ENCODE results near the gene PCYT1A. TPM values are rescaled to one million over a fixed set of nuclear protein-coding genes. Genes with fewer than 3 reads are reported as not detected.

Gene PCYT1A
- polyA plus RNA-seq = 10 to 100 TPM; 19.4 to 38.3 (median 32.0) TPM

DNA sequence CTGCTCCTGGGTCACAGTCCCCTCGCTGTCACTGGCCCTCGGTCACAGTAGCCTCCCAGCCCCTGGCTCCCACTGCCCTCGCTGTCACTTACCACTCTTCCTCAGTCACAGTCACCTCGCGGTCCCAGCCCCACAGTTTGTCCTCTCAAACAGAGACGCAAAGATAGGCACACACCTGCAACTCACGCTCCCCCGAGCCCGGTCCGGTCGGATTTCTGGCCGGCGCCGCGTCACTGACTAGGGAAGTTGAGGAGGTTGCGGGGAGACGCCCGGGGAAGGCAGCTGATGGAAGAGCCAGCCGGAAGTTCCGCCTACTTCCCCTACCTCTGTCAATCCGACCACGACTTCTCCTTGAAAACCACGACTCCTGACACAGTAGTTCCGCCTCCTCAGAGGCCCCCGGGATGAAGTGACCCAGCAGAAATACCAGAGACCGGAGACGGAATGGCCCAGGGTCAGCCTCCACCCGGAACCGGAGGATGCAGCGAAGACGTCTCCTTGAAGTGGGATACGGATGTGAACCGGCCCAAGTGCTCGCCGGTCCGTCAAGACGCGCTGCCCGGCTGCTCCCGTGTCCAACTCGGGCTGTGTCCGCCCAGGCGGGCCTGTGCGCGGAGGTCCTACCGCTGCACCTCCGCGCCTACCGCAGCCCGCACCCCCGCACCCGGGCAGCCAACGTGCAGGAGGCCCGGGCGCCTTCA, at the start of gene PCYT1A:
TSS of gene PCYT1A (minus strand) at position 287 of the 701 bp plus-strand sequence. CDS start 17,195 bp downstream, outside the sequence.
- Mint-ChIP-seq H3K4me1 (peaks cover 49 to 52% of the 10 kb centered on the region in 2 donors), H3K27me3 (ENCODE audit: low read depth in 3 of 3) (peaks cover 0 to 14% (median 4%) of the 10 kb centered on the region in 3 donors), H3K4me3 (peak within 1 kb of the TSS; percentile 93 to 100 (median 97)), H3K9me3 (no peaks in the 10 kb centered on the region), H3K36me3 (peaks cover 0 to 3% (median 0%) of the 10 kb centered on the region in 3 donors), H3K27ac (peak within 1 kb of the TSS; percentile 97 to 99 (median 98))
- DNase-seq = peak; percentile 78 to 81 (median 79)

DNA sequence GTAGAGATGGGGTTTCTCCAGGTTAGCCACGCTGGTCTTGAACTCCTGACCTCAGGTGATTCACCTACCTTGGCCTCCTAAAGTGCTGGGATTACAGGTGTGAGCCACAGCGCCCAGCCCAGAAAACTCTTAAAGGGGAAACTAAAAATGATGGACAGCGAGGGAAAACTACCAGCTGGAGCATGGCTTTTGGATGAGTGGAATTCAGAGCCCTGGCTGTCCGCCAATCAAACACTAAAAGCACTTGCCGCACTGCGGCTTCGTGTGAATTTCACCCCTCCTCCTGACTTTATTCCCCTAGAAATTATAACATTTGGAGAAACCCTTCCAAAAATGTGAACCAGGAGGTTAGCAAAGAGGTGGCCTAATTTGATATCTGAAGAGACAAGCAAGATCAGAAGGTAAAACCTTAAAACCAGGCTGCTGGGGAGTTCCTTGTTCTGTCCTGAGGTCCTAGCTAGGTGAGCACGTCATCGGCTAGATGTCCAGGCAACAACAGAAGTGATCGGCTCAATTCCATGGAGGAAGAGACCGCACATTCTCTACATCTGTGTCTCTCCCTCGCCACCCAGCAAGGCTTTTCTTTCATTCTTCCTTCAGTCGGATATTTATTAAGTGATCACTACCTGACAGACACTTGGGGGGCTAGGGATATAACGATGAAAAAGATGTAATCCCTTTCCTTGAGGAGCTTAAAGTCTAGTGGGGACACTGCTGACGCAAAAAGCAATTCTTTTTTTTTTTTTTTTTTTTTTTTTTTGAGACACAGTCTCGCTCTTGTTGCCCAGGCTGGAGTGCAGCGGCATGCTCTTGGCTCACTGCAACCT, 49.0 kb upstream of the PCYT1A start:
- Mint-ChIP-seq H3K36me3 (no peaks in the 10 kb centered on the region), H3K27me3 (ENCODE audit: low read depth in 3 of 3) (peaks cover 0 to 11% (median 1%) of the 10 kb centered on the region in 3 donors), H3K4me3 (peak overlapping the region in 4 of 5 donors; percentile 69 to 94 (median 76)), H3K9me3 (no peaks in the 10 kb centered on the region), H3K27ac (peak overlapping the region in 5 of 6 donors; percentile 13 to 91 (median 45)), H3K4me1 (peaks cover 0 to 12% of the 10 kb centered on the region in 2 donors)
- no peak for DNase-seq

DNA sequence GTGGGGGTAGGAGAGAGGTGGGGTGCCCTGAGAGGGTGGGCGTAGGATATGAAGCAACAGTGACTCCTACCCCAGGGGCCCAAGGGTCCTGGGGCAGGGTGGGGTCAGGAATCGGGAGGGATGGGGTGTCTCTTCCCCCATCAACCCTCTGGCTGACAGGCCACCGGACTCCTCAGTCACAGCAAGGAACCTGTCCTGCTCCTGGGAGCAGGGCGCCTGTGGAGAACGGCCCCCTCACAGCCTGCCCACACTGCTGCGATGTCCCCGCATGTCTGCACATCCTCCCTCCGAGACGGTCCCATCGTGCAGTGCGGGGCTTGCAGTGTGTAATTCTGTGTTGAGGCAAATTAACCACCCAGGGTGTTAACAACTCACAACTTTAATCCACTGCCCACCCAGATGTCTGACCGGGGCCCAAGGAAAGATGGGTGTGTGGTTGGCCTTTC, 48.0 kb upstream of the PCYT1A start:
- H3K36me3 Mint-ChIP-seq = no peaks in the 10 kb centered on the region
- peak overlapping the region; percentile 52 to 84 (median 60) for H3K4me3 Mint-ChIP-seq
- peaks cover 0 to 12% of the 10 kb centered on the region in 2 donors for H3K4me1 Mint-ChIP-seq
- no peaks in the 10 kb centered on the region for H3K9me3 Mint-ChIP-seq
- peaks cover 0 to 11% (median 1%) of the 10 kb centered on the region in 3 donors for H3K27me3 Mint-ChIP-seq (ENCODE audit: low read depth in 3 of 3)
- H3K27ac Mint-ChIP-seq = peak overlapping the region in 4 of 6 donors; percentile 51 to 89 (median 76)
- DNase-seq = no peak

DNA sequence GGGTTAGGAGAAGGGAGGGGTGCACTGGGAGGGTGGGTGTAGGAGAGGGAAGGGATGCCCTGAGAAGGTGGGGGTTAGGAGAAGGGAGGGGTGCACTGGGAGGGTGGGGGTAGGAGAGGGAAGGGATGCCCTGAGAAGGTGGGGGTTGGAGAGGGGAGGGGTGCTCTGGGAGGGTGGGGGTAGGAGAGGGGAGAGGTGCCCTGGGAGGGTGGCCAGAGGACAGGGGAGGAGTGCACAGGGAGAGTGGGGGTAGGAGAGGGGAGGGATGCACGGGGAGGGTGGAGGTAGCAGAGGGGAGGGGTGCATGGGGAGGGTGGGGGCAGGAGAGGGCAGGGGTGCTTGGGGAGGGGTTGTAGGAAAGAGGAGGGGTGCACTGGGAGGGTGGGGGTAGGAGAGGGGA, 47.5 kb upstream of the PCYT1A start:
- H3K36me3 Mint-ChIP-seq = peaks cover 0 to 5% (median 0%) of the 10 kb centered on the region in 3 donors
- no peak overlapping the region for H3K27ac Mint-ChIP-seq
- no peaks in the 10 kb centered on the region for H3K9me3 Mint-ChIP-seq
- DNase-seq = no peak
- peaks cover 0 to 12% of the 10 kb centered on the region in 2 donors for H3K4me1 Mint-ChIP-seq
- H3K4me3 Mint-ChIP-seq = no peak overlapping the region
- peaks cover 0 to 11% (median 1%) of the 10 kb centered on the region in 3 donors for H3K27me3 Mint-ChIP-seq (ENCODE audit: low read depth in 3 of 3)

DNA sequence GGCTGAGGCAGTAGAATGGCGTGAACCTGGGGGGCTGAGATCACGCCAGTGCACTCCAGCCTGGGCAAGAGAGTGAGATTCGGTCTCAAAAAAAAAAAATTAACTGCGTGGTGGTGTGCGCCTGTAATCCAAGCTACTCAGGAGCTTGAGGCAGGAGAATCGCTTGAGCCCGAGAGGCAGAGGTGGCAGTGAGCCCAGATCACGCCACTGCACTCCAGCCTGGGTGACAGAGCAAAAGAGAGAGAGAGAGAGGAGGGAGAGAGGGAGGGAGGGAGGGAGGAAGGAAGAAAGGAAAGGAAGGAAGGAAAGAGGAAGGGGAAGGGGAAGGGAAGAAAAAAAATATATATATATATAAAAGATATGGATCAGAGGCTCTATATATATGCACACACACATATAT, 44.6 kb upstream of the PCYT1A start:
- H3K36me3 Mint-ChIP-seq = peaks cover 0 to 6% (median 0%) of the 10 kb centered on the region in 3 donors
- peaks cover 0 to 4% (median 0%) of the 10 kb centered on the region in 3 donors for H3K27me3 Mint-ChIP-seq (ENCODE audit: low read depth in 3 of 3)
- DNase-seq = no peak
- H3K9me3 Mint-ChIP-seq = no peaks in the 10 kb centered on the region
- H3K27ac Mint-ChIP-seq = no peak overlapping the region
- peaks cover 0 to 2% of the 10 kb centered on the region in 2 donors for H3K4me1 Mint-ChIP-seq
- no peak overlapping the region for H3K4me3 Mint-ChIP-seq

DNA sequence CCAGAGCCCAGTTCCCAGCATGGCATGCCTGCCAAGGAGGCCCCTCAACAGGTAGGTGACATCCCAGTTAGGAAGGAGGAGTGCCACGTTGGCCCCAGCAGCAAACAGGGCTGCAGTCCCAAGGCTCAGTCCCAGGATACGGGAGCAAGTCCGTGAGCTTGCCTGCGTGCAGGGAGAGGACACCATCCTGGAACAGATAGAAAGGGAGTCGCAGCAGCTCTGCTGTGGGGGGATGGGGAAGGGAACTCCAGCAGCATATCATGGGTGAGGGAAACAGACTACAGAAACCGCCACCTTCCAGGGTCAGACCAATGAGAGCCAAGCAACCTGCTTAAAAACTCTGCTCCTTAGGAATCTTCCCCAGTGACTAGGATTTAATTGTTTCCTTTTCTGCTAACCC, 39.9 kb upstream of the PCYT1A start:
- Mint-ChIP-seq H3K36me3 (peaks cover 0 to 9% (median 0%) of the 10 kb centered on the region in 3 donors), H3K4me3 (peak overlapping the region in 1 of 5 donors; percentile 1), H3K27ac (peak overlapping the region in 4 of 6 donors; percentile 53 to 81 (median 72)), H3K9me3 (no peaks in the 10 kb centered on the region), H3K4me1 (peaks cover 0 to 6% of the 10 kb centered on the region in 2 donors), H3K27me3 (ENCODE audit: low read depth in 3 of 3) (peaks cover 0 to 2% (median 0%) of the 10 kb centered on the region in 3 donors)
- no peak for DNase-seq

DNA sequence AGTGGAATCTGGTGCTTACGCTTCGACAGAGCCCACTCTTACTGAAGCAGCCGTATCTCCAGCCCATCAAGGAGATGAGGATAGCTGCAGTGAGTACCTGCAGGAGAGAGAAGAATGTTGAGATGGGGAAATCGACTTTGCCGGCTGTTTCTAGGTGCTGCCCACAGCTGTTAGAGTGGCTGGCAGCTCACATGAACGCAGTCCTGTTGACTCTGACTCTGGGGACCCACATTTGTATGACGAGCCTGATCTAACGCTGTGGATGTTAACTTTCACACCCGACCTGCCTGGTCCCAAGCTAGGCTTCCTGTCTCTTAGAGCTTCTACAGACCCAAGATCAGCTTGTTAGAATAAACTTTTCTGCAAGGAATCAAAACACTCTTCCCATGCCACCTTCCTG, 39.4 kb upstream of the PCYT1A start:
- DNase-seq = peak in 2 of 3 donors; percentile 13 to 43
- H3K27ac Mint-ChIP-seq = peak overlapping the region; percentile 16 to 92 (median 78)
- H3K27me3 Mint-ChIP-seq (ENCODE audit: low read depth in 3 of 3) = peaks cover 0 to 2% (median 0%) of the 10 kb centered on the region in 3 donors
- no peaks in the 10 kb centered on the region for H3K9me3 Mint-ChIP-seq
- peak overlapping the region in 2 of 5 donors; percentile 10 to 17 for H3K4me3 Mint-ChIP-seq
- peaks cover 0 to 9% (median 0%) of the 10 kb centered on the region in 3 donors for H3K36me3 Mint-ChIP-seq
- H3K4me1 Mint-ChIP-seq = peaks cover 0 to 6% of the 10 kb centered on the region in 2 donors

DNA sequence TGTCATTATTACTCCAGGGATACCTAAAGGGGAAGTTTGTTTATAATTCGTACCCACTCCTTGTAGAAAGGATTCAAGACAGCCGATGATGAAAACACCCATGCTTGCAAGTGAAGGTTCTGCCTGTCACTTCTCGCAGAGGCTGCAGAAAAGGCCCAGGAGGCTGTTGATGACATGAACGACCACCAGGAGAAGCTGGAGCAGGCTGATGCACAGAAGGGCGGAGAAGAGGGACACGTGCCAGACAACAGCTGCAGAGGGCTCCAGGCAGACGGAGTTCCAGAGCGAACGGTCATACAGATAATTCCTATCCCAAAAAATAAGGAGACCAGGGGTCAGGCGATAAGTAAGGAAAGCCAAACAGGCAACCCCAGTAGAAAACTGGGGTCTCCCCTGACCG, 36.2 kb upstream of the PCYT1A start:
- no peaks in the 10 kb centered on the region for H3K9me3 Mint-ChIP-seq
- no peak overlapping the region for H3K4me3 Mint-ChIP-seq
- DNase-seq = no peak
- no peak overlapping the region for H3K27ac Mint-ChIP-seq
- peaks cover 0 to 3% (median 0%) of the 10 kb centered on the region in 3 donors for H3K36me3 Mint-ChIP-seq
- peaks cover 0 to 5% (median 2%) of the 10 kb centered on the region in 3 donors for H3K27me3 Mint-ChIP-seq (ENCODE audit: low read depth in 3 of 3)
- peaks cover 0 to 13% of the 10 kb centered on the region in 2 donors for H3K4me1 Mint-ChIP-seq

DNA sequence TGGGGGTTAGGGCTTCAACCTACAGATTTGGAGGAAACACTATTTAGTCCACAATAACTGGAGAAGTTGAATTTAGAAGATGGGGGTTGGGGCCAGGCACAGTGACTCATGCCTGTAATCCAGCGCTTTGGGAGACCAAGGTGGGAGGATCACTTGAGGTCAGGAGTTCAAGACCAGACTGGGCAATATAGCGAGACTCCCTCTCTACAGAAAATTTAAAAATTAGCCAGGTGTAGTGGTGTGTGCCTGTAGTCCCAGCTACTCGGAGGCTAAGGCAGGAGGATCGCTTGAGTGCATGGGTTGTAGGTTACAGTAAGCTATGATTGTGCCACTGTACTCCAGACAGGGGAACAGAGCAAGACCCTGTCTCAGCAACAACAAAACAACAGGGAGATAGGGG, 35.5 kb upstream of the PCYT1A start:
- Mint-ChIP-seq H3K27ac (no peak overlapping the region), H3K4me1 (peaks cover 0 to 13% of the 10 kb centered on the region in 2 donors), H3K4me3 (no peak overlapping the region), H3K36me3 (peaks cover 0 to 3% (median 0%) of the 10 kb centered on the region in 3 donors), H3K27me3 (ENCODE audit: low read depth in 3 of 3) (peaks cover 5 to 9% (median 7%) of the 10 kb centered on the region in 3 donors), H3K9me3 (no peaks in the 10 kb centered on the region)
- no peak for DNase-seq

DNA sequence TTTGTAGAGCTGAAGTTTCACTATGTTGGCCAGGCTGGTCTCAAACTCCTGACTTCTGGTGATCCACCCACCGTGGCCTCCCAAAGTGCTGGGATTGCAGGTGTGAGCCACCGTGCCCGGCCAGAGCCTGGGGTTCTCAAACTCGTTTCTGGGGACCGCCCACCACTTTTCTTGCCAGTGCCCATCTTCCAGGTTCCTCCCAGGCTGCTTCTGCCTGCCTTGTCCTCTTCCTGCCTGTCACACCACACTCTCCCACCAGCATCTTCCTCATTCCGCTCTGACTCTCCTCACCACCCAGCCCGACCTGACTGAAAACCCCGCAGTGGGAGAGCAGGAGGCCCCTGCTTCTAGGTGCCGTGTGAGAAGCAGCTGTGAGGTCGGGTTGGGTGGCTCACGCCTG, 33.6 kb upstream of the PCYT1A start:
- Mint-ChIP-seq H3K9me3 (no peaks in the 10 kb centered on the region), H3K27ac (no peak overlapping the region), H3K4me3 (no peak overlapping the region), H3K36me3 (peaks cover 0 to 3% (median 0%) of the 10 kb centered on the region in 3 donors), H3K4me1 (peaks cover 6 to 13% of the 10 kb centered on the region in 2 donors), H3K27me3 (ENCODE audit: low read depth in 3 of 3) (peaks cover 13 to 23% (median 18%) of the 10 kb centered on the region in 3 donors)
- no peak for DNase-seq

DNA sequence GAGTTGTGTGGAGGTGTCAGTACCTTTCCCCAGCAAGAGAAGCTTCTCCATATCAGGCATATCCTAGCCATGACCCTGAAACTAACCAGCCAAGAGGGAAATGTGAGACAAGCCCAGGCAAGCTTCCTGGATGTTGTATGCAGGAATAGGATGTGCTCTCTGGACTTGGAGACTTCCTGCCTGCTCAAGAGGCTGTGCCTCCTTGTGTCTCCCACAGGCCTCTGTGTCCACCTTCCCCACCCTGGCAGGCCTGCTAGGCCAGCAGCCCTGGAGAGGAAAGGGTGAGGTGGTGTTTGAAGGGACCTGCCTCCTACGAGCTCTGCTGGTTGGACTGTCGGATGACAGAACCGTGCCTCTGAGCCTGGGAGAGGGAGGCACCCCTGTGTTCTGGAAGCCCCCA, 32.6 kb upstream of the PCYT1A start:
- Mint-ChIP-seq H3K4me1 (peaks cover 6 to 13% of the 10 kb centered on the region in 2 donors), H3K27ac (peak overlapping the region in 2 of 6 donors; percentile 17 to 40), H3K27me3 (ENCODE audit: low read depth in 3 of 3) (peaks cover 13 to 23% (median 16%) of the 10 kb centered on the region in 3 donors), H3K9me3 (no peaks in the 10 kb centered on the region), H3K36me3 (peaks cover 0 to 3% (median 0%) of the 10 kb centered on the region in 3 donors), H3K4me3 (peak overlapping the region in 4 of 5 donors; percentile 32 to 70 (median 45))
- DNase-seq = no peak

DNA sequence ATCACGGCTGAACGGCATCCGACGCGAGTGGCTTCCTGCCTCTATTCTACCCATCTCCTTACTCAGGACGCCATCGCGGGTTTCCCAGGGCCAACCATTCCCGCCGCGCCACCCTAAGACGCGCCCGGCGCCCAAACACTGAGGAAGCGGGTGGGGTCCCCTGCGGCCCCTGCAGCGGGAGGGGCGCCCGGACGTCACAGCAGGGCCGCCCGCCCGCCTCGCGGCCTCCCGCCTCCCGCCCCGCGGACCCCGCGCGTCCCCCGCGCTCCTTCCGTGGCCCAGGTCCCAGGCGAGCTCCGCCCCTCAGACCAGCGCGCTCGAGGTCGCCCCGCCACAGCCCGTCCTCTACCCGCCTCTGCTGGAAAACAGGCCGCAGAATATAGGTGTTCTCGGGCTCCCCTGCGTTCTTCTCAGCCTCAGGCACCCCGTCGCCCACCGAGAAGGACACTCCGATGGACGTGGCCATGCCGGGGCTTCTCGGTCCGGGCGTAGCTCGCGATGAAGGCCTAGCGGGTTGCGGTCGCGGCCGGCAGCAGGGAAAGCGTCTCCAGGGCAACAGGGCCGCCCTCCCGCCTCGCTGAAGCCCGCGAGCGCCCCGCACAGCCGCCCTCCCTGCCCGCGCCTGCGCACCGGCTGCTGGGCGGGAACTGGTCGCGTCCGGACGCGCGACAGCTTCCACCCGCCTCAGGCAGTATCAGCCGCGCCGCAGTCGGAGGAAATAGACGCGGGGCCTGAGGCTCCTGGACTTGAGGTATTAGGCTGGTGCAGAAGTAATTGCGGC, 30.4 kb upstream of the PCYT1A start, which contains the start of gene DYNLT2B:
TSS of gene DYNLT2B (minus strand) at position 554 of the 781 bp plus-strand sequence. CDS start at position 466, 88 bp downstream.
- peaks cover 12 to 15% of the 10 kb centered on the region in 2 donors for H3K4me1 Mint-ChIP-seq
- no peaks in the 10 kb centered on the region for H3K9me3 Mint-ChIP-seq
- peaks cover 13 to 25% (median 16%) of the 10 kb centered on the region in 3 donors for H3K27me3 Mint-ChIP-seq (ENCODE audit: low read depth in 3 of 3)
- peak within 1 kb of the TSS; percentile 89 to 97 (median 95) for H3K27ac Mint-ChIP-seq
- DNase-seq = peak; percentile 93 to 94 (median 93)
- H3K36me3 Mint-ChIP-seq = peaks cover 0 to 8% (median 0%) of the 10 kb centered on the region in 3 donors
- H3K4me3 Mint-ChIP-seq = peak within 1 kb of the TSS; percentile 92 to 97 (median 95)

All from immature natural killer cell (primary cell).